ENCODE data around the gene SLC38A2. TPM values are rescaled to one million over a fixed set of nuclear protein-coding genes. Genes with fewer than 3 reads are reported as not detected.

Gene SLC38A2
- total and polyA plus RNA-seq, 2 experiments from 2014 or later, result 181 to 718 TPM

DNA sequence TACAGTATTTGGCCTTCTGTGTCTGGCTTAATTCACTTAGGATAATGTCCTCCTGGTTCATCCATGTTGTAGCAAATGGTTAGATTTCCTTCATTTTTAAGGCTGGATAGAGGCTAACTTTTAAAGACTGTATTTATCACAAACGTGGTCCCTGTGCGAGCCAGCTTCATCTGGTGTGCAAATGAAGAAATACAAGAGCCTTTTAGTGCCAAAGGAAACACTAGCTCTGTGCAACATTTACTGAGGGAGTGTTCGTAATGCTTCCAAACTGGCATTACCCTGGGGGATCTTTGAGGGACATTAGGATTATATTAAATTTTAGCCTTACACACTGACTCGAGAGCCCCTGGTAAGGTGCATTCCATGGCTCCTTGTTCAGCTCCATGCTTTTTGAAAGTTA lies 43.0 kb upstream of the SLC38A2 start:
- no peaks in the 10 kb centered on the region; the same call in 1 of the 2 replicates for H3K9me2 ChIP-seq (ENCODE audit: insufficient read depth)
- peaks cover 3% of the 10 kb centered on the region; the same call in 1 of the 2 replicates for H4K20me1 ChIP-seq (replicated peaks; ENCODE audit: insufficient read depth)
- H3K4me1 ChIP-seq (ENCODE audit: insufficient read depth), result no peaks in the 10 kb centered on the region
- peaks cover 3% of the 10 kb centered on the region; the same call in 1 of the 3 replicates for H3K4me1 Mint-ChIP-seq
- H2AFZ ChIP-seq, result no peak overlapping the region
- TF ChIP-seq NANOG (IDR thresholded peaks at IDR 0.05; ENCODE audit: borderline replicate concordance) (no peak), STAT1 (IDR thresholded peaks at IDR 0.05; ENCODE audit: unreplicated experiment) (no peak), JUNB (IDR thresholded peaks at IDR 0.05; ENCODE audit: unreplicated experiment) (no peak), EZH2 (IDR thresholded peaks at IDR 0.05; ENCODE audit: low read depth, unreplicated experiment) (no peak), CREB1 (CRISPR knock-in tag; IDR thresholded peaks at IDR 0.05; ENCODE audit: low read depth) (no peak), POLR2AphosphoS5 (IDR thresholded peaks at IDR 0.05; ENCODE audit: low read depth) (no peak), ZNF114 (CRISPR knock-in tag; IDR thresholded peaks at IDR 0.05) (no peak), EZH2phosphoT487 (IDR thresholded peaks at IDR 0.05; ENCODE audit: unreplicated experiment) (no peak)
- TF ChIP-seq, protein P1, sequence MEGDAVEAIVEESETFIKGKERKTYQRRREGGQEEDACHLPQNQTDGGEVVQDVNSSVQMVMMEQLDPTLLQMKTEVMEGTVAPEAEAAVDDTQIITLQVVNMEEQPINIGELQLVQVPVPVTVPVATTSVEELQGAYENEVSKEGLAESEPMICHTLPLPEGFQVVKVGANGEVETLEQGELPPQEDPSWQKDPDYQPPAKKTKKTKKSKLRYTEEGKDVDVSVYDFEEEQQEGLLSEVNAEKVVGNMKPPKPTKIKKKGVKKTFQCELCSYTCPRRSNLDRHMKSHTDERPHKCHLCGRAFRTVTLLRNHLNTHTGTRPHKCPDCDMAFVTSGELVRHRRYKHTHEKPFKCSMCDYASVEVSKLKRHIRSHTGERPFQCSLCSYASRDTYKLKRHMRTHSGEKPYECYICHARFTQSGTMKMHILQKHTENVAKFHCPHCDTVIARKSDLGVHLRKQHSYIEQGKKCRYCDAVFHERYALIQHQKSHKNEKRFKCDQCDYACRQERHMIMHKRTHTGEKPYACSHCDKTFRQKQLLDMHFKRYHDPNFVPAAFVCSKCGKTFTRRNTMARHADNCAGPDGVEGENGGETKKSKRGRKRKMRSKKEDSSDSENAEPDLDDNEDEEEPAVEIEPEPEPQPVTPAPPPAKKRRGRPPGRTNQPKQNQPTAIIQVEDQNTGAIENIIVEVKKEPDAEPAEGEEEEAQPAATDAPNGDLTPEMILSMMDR (conservative IDR thresholded peaks at IDR 0.05; ENCODE audit: low read depth in 2 of 2), result no peak
- TF ChIP-seq, protein P2, sequence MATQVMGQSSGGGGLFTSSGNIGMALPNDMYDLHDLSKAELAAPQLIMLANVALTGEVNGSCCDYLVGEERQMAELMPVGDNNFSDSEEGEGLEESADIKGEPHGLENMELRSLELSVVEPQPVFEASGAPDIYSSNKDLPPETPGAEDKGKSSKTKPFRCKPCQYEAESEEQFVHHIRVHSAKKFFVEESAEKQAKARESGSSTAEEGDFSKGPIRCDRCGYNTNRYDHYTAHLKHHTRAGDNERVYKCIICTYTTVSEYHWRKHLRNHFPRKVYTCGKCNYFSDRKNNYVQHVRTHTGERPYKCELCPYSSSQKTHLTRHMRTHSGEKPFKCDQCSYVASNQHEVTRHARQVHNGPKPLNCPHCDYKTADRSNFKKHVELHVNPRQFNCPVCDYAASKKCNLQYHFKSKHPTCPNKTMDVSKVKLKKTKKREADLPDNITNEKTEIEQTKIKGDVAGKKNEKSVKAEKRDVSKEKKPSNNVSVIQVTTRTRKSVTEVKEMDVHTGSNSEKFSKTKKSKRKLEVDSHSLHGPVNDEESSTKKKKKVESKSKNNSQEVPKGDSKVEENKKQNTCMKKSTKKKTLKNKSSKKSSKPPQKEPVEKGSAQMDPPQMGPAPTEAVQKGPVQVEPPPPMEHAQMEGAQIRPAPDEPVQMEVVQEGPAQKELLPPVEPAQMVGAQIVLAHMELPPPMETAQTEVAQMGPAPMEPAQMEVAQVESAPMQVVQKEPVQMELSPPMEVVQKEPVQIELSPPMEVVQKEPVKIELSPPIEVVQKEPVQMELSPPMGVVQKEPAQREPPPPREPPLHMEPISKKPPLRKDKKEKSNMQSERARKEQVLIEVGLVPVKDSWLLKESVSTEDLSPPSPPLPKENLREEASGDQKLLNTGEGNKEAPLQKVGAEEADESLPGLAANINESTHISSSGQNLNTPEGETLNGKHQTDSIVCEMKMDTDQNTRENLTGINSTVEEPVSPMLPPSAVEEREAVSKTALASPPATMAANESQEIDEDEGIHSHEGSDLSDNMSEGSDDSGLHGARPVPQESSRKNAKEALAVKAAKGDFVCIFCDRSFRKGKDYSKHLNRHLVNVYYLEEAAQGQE (IDR thresholded peaks at IDR 0.05; ENCODE audit: unreplicated experiment), result no peak
- peaks cover 38% of the 10 kb centered on the region for H3K36me3 Mint-ChIP-seq (ENCODE audit: low read depth)
- ATAC-seq (no peak), DNase-seq (ENCODE audit: low spot score) (no peak)
- no peaks in the 10 kb centered on the region for H3K27me3 ChIP-seq (ENCODE audit: insufficient read depth)
- H3K27me3 Mint-ChIP-seq (ENCODE audit: insufficient read depth, low read depth, poor library complexity), result no peaks in the 10 kb centered on the region
- no peak overlapping the region for H3K4me3 Mint-ChIP-seq
- no peak overlapping the region for H3K27ac Mint-ChIP-seq
- no peak overlapping the region; the same call in 1 of the 2 replicates for H3K27ac ChIP-seq (ENCODE audit: low read depth)
- H3F3A ChIP-seq (replicated peaks; ENCODE audit: low read depth), result no peaks in the 10 kb centered on the region
- H3K4me2 ChIP-seq, result no peak overlapping the region
- H3K79me2 ChIP-seq (replicated peaks; ENCODE audit: insufficient read depth), result no peaks in the 10 kb centered on the region
- 0 out of 2 replicates have a peak, but pooled peaks cover 4% of the 10 kb centered on the region for H3K36me3 ChIP-seq (ENCODE audit: insufficient read depth)
- no peak overlapping the region for H3K4me3 ChIP-seq
- H3K9me3 Mint-ChIP-seq, result peaks cover 11% of the 10 kb centered on the region

Data from GM23338 (cell line).